ENCODE measurements around the gene TBC1D10A.

Gene TBC1D10A

GRCh38 chr22:30244066-30244465, 82.7 kb downstream of the TBC1D10A start:
- DNase-seq = no peak

- DNase-seq = no peak
Measured at GRCh38 chr22:30243661-30244060, 83.1 kb downstream of the TBC1D10A start.

All from NCI-H524 (cell line).